Measurements from ENCODE around the gene TMEM123. TPM values are rescaled to one million over a fixed set of nuclear protein-coding genes. Genes with fewer than 3 reads are reported as not detected.

The TMEM123 gene
- total and polyA plus RNA-seq, 2 of the 8 experiments (the other 6 are each of a cell fraction or from before 2014, with no cell fraction given): 75.5 to 80.1 TPM

DNA sequence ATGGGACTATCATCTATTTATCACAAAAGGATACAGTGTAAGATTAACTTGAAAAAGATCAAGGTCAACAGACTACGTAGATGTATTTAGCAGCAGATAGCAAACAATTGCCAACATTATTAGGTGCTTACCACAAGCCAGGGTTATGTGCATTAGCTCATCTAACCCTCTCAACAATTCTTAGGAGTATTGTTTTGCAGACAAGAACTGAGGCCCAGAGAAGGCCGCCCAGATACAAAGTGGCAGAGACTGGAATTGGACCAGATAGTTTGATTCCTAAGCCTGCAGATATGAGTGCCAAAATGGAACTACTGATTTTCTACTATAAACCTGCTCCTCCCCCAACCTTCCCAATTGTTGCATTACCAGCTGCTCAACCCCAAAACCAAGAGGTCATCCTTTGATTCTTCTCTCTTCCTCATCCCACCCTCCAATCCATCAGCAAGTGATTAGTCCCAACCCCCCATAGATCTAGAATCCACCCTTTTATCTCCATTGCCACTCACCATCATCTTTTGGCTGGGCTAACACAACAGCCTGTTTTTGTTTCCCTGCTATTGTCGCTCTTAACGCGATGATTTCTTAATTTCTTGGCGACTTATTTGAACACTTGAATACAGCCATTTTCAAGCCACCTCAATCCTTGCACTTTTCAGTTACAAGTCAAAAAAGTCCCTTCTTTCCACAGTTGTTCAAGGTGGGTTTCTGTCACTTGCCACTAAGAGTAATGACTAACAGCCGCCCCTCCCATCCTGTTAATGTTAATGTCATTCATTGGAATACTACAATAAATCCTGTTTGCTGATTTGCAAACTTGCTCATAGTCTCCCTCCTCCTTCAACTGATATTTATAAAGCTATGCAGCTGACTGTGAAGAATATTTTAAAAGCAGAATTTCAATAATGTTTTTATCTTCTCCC is 2.7 kb downstream of the TMEM123 start:
- Histone ChIP-seq H3K9ac (replicated peaks in 1 of 4; ENCODE audit: extremely low read depth in 1 of 4, low read depth in 3 of 4, low read length in 3 of 4) (no peak overlapping the region), H3K79me2 (ENCODE audit: control insufficient read depth in 1 of 2, insufficient read depth in 2 of 2, low read length in 2 of 2) (peaks cover 0 to 39% of the 10 kb centered on the region in 2 experiments; a peak in 2 of 4 replicates), H2BK20ac (ENCODE audit: low read length) (no peak overlapping the region), H3K23me2 (ENCODE audit: low read depth, low read length) (peaks cover 16% of the 10 kb centered on the region; the same call in 1 of the 2 replicates), H4K8ac (ENCODE audit: extremely low read depth, insufficient read depth, low read length) (no peak overlapping the region), H4K91ac (replicated peaks; ENCODE audit: insufficient read length, low read length) (no peak overlapping the region), H3K79me1 (ENCODE audit: low read depth, low read length) (no peaks in the 10 kb centered on the region), H3K18ac (ENCODE audit: extremely low read depth, low read length) (no peak overlapping the region), H3K14ac (ENCODE audit: insufficient read length) (no peak overlapping the region), H3K27me3 (replicated peaks in 1 of 4; ENCODE audit: control insufficient read depth in 3 of 4, extremely low read depth in 1 of 4, insufficient read depth in 3 of 4, low read length in 3 of 4) (peaks cover 0 to 15% (median 3%) of the 10 kb centered on the region in 4 experiments; a peak in 4 of 7 replicates), H2AK5ac (ENCODE audit: low read depth, low read length) (no peak overlapping the region), H2BK12ac (ENCODE audit: low read depth, low read length) (no peak overlapping the region), H3K36me3 (ENCODE audit: control insufficient read depth in 2 of 4, insufficient read depth in 4 of 4, low read length in 3 of 4) (peaks cover 0 to 7% (median 5%) of the 10 kb centered on the region in 4 experiments; a peak in 3 of 8 replicates), H3K4me2 (ENCODE audit: insufficient read depth in 1 of 2, low read depth in 2 of 2, low read length in 2 of 2) (peak overlapping the region in 1 of 2 experiments; percentile 11; a peak in 3 of 4 replicates), H2BK120ac (replicated peaks; ENCODE audit: low read depth, low read length) (no peak overlapping the region), H3K56ac (replicated peaks; ENCODE audit: insufficient read length, low read depth, low read length) (no peak overlapping the region), H4K20me1 (replicated peaks in 1 of 2; ENCODE audit: control insufficient read depth in 1 of 2, insufficient read depth in 2 of 2, low read length in 2 of 2) (peaks cover 14 to 15% of the 10 kb centered on the region in 2 experiments), H3K4ac (replicated peaks; ENCODE audit: insufficient read length, low read depth, low read length) (no peak overlapping the region), H3K4me3 (ENCODE audit: extremely low read depth in 1 of 4, insufficient read depth in 2 of 4, low read depth in 3 of 4, low read length in 4 of 4) (peak overlapping the region in 1 of 4 experiments; percentile 84; a peak in 1 of 8 replicates), H2BK5ac (ENCODE audit: low read depth, low read length) (no peak overlapping the region), H3K27ac (ENCODE audit: low read depth, low read length) (no peak overlapping the region), H4K5ac (ENCODE audit: insufficient read length, low read depth, low read length) (no peak overlapping the region), H2BK15ac (ENCODE audit: low read length) (no peak overlapping the region), H2AFZ (ENCODE audit: low read length) (no peak overlapping the region), H3K9me3 (ENCODE audit: insufficient read depth in 2 of 2, low read depth in 1 of 2, low read length in 1 of 2) (no peaks in the 10 kb centered on the region), H3K23ac (ENCODE audit: insufficient read length) (no peak overlapping the region), H3K4me1 (replicated peaks in 1 of 4; ENCODE audit: control insufficient read depth in 3 of 4, insufficient read depth in 4 of 4, low read length in 3 of 4) (peaks cover 3 to 22% (median 16%) of the 10 kb centered on the region in 4 experiments; a peak in 4 of 7 replicates)
- DNase-seq (ENCODE audit: low read depth in 1 of 2, low spot score in 2 of 2): no peak
- ChIA-PET CTCF (ENCODE audit: partially characterized antibody) (interaction anchor here (1.6 kb wide), 1 partner anchor 46 kb away, joined by 4 read pairs; no protein-coding TSS in a partner anchor), POLR2A (ENCODE audit: partially characterized antibody) (interaction anchor here (1.1 kb wide), 1 partner anchor 27 kb away, joined by 3 read pairs; no protein-coding TSS in a partner anchor)
- TF ChIP-seq SP1 (IDR thresholded peaks at IDR 0.05; ENCODE audit: low read depth, low read length) (no peak), CREB1 (IDR thresholded peaks at IDR 0.05) (no peak), YY1 (IDR thresholded peaks at IDR 0.05; ENCODE audit: low read depth, low read length) (no peak), CHD2 (IDR thresholded peaks at IDR 0.05; ENCODE audit: low read length) (no peak), RNF2 (IDR thresholded peaks at IDR 0.05; ENCODE audit: borderline replicate concordance, low read depth, low read length, missing control alignments, poor library complexity, severe bottlenecking) (no peak)
- TF ChIP-seq, protein P1, sequence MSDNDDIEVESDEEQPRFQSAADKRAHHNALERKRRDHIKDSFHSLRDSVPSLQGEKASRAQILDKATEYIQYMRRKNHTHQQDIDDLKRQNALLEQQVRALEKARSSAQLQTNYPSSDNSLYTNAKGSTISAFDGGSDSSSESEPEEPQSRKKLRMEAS (IDR thresholded peaks at IDR 0.05): no peak
- TF ChIP-seq, protein P2, sequence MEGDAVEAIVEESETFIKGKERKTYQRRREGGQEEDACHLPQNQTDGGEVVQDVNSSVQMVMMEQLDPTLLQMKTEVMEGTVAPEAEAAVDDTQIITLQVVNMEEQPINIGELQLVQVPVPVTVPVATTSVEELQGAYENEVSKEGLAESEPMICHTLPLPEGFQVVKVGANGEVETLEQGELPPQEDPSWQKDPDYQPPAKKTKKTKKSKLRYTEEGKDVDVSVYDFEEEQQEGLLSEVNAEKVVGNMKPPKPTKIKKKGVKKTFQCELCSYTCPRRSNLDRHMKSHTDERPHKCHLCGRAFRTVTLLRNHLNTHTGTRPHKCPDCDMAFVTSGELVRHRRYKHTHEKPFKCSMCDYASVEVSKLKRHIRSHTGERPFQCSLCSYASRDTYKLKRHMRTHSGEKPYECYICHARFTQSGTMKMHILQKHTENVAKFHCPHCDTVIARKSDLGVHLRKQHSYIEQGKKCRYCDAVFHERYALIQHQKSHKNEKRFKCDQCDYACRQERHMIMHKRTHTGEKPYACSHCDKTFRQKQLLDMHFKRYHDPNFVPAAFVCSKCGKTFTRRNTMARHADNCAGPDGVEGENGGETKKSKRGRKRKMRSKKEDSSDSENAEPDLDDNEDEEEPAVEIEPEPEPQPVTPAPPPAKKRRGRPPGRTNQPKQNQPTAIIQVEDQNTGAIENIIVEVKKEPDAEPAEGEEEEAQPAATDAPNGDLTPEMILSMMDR (IDR thresholded peaks at IDR 0.05; ENCODE audit: control extremely low read depth in 1 of 3, insufficient read depth in 1 of 3, low read depth in 1 of 3, low read length in 3 of 3): no peak
- FAIRE-seq: no peak
- WGBS, 2 experiments (ENCODE audit: extremely low coverage in 1 of 2, insufficient coverage in 1 of 2, insufficient read length in 1 of 2, insufficient replicate concordance in 2 of 2, low coverage in 1 of 2, low lambda C conversion rate in 2 of 2, missing lambda C conversion rate in 1 of 2): 84% methylated on average over 7 of the region's 7 CpGs; no CpG with 5 or more reads in 1 of the 2 experiments
